Hepatic stellate cell (primary cell): ENCODE results near the gene AEBP2.
"Not testable (repeated sequence)": the region's sequence is repeated elsewhere in the genome, so short reads cannot be mapped to it uniquely, and the experiment has no call there.

ENCODE experiments used
- DNase-seq: peaks from one replicate; pipeline ENCODE4 v3.0.0; 2011; ENCODE audit warnings: low spot score

The AEBP2 gene

DNA sequence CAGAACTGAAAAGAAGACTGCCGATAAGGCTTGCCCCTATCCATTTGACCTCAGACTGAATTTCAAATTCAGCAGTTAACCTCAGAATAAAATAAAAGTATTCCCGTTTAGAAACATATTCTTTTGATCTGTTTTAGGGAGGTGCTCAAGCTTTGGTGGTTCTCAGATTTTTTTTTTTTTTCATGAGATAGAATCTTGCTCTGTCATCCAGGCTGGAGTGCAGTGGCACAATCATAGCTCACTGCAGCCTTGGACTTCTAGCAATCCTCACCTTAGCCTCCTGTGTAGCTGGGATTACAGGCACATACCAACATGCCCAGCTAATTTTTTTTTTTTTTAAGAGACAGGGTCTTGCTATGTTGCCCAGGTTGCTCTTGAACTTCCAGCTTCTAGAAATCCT lies 15.5 kb downstream of the AEBP2 start:
- no peak for DNase-seq

GRCh38 chr12:19456176-19456575 lies 16.9 kb downstream of the AEBP2 start:
- DNase-seq, result no peak

- DNase-seq, result no peak
Measured at GRCh38 chr12:19457561-19457960, 18.3 kb downstream of the AEBP2 start.

GRCh38 chr12:19458733-19459132 lies 19.4 kb downstream of the AEBP2 start:
- DNase-seq, result no peak

- DNase-seq, result no peak
Measured at GRCh38 chr12:19461999-19462398, 22.7 kb downstream of the AEBP2 start.

GRCh38 chr12:19462406-19462805 lies 23.1 kb downstream of the AEBP2 start:
- no peak for DNase-seq

DNA sequence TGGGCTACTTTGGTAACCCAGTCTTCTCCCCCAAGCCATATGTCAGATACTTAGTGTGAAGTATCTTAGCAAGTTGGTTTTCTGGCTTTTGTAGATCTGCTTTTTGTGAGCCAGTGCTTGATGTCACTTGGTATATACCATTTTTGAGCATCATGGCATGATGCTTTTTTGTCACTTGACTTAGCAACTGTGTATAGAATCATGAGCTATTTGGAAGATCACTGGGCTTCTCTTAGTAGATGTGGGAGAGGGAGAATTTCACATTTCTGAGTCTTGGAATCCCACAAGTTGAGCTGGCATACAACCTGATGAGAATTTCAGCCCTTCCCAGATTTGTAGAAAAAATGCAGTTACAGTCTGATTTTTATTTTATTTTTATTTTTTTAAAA lies 24.9 kb downstream of the AEBP2 start:
- no peak for DNase-seq

DNA sequence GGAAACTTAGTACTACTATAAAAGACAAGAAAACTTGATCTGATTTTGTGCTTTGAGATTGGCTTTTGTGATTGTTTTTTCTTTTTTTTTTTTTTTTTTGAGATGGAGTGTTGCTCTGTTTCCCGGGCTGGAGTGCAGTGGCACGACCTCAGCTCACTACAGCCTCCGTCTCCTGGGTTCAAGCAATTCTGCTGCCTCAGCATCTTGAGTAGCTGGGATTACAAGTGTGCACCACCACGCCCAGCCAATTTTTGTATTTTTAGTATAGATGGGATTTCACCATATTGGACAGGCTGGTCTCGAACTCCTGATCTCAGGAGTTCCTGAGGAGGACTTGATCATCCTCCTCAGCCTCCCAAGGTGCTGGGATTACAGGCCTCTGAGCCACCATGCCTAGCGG lies 26.4 kb downstream of the AEBP2 start:
- no peak for DNase-seq

- no peak for DNase-seq
Measured at GRCh38 chr12:19474147-19474546, 34.9 kb downstream of the AEBP2 start.

- DNase-seq, result not testable (repeated sequence)
Measured at GRCh38 chr12:19475884-19476505, 36.7 kb downstream of the AEBP2 start.

DNA sequence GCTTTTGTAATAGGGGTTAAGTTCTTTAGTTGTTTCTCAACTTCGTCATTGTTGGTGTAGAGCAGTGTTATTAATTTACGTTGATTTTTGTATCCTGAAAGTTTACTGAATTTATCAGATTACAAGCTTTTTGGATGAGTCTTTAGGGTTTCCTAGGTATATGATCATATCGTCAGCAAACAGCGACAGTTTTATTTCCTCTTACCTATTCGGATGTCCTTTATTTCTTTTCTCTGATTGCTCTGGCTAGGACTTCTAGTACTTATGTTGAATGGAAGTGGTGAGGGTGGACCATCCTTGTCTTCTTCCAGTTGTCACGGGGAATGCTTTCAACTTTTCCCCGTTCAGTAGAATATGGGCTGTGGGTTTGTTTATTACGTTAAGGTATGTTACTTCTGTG lies 37.8 kb downstream of the AEBP2 start:
- no peak for DNase-seq

- DNase-seq, result no peak
Measured at GRCh38 chr12:19480459-19480858, 41.2 kb downstream of the AEBP2 start.

DNA sequence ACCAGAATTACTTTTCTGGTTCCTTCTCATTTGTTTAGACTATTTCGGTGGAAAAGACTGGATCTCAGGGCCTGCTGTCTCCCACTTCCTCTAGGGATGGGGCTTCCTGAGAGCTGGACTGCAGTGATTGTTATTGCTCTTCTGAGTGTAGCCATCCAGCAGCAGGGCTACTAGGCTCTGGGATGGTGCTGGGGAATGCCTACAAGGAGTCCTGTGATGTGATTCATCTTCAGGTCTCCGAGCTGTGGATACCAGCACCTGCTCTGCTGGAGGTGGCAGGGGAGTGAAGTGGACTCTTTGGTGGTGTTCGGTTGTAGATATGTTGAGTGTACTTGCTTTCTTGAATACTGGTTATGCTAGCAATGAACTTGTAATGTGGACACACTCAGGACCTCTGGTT lies 42.7 kb downstream of the AEBP2 start:
- DNase-seq, result no peak

- no peak for DNase-seq
Measured at GRCh38 chr12:19482551-19483109, 43.3 kb downstream of the AEBP2 start.

- no peak for DNase-seq
Measured at GRCh38 chr12:19483727-19484126, 44.4 kb downstream of the AEBP2 start.

DNA sequence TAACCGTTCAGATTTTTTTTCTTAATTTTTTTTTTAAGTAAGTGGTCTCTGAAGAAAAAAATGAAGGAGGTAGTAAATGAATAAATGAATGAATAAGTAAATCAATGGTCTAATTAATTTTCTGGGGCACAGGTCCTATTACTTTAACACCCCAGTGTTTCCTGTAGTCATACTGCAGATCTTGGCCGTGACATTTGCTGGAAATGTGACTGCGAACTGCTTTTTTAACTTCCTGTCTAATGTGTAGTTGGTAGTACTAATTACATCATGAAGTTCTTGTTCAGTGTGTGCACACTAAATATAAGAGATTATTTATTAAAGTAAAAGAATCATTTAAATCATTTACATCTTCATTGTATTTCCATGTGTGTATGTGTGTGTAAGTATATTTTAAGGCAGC lies 45.4 kb downstream of the AEBP2 start:
- DNase-seq, result no peak

- no peak for DNase-seq
Measured at GRCh38 chr12:19485240-19485639, 45.9 kb downstream of the AEBP2 start.

GRCh38 chr12:19489168-19489567 lies 49.9 kb downstream of the AEBP2 start:
- no peak for DNase-seq

DNA sequence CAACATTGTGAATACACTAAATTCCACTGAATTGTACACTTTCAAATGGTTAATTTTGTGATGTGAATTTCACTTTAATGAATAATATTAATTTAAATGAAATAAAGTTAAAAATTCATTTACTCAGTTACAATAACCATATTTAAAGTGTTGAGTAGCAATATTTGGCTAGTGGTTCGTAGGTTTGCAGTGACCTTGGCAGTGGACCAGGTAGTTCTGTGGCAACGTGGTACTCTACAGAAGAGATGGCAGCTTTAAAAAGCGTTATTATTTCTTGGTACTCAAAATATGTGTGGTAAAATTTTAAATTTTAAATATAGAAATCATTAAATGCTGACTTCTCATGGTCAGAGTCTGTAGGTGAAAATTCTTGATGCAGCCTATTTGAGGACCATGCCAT lies 51.6 kb downstream of the AEBP2 start:
- DNase-seq, result no peak

DNA sequence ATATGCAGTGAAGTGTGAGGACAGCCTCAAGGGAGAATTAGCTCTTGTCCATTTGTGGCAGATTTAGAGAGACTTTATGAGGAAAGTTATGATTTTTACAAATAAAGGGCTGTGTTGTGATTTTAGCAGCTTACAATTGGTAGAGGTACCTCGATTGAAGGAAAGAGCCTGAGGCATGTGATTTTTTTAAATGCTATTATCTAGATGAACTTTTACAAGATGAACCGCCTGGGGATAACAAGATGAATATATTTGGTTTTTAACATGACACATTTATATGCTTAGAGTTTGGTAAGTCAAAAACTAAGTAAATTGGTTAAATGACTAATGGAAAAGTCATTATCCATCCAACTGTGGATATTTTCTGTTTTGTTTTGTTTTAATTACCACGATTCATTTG lies 52.6 kb downstream of the AEBP2 start:
- no peak for DNase-seq

GRCh38 chr12:19496219-19496878 lies 57.1 kb downstream of the AEBP2 start:
- no peak for DNase-seq

DNA sequence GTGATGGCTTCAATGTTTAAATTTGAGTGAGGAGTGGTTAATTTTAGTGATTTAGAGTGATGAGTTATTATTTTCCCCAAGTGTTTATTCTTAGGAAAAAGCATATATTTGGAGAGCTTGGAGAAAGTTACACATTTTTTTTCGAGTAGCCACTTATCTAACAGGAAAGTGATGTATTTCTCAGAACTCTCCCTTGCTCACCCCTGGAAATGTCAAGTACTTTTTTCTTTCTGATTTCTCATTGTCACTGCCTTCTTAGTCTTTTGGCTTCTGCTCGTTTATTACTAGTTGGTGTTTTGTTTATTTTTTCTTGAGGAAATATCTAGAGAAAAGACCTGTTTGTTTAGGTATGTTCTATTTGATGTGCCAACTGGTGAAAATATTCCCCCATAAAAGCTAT lies 58.8 kb downstream of the AEBP2 start:
- DNase-seq, result no peak

- DNase-seq, result no peak
Measured at GRCh38 chr12:19499030-19499429, 59.7 kb downstream of the AEBP2 start.

- DNase-seq, result no peak
Measured at GRCh38 chr12:19506497-19506896, 67.2 kb downstream of the AEBP2 start.
